NCI-H226 (cell line): Measurements from ENCODE around the gene IPO11.

Experiments
- DNase-seq: peaks from one replicate; pipeline ENCODE4 v3.0.0-alpha.2; 2015

IPO11 gene

DNA sequence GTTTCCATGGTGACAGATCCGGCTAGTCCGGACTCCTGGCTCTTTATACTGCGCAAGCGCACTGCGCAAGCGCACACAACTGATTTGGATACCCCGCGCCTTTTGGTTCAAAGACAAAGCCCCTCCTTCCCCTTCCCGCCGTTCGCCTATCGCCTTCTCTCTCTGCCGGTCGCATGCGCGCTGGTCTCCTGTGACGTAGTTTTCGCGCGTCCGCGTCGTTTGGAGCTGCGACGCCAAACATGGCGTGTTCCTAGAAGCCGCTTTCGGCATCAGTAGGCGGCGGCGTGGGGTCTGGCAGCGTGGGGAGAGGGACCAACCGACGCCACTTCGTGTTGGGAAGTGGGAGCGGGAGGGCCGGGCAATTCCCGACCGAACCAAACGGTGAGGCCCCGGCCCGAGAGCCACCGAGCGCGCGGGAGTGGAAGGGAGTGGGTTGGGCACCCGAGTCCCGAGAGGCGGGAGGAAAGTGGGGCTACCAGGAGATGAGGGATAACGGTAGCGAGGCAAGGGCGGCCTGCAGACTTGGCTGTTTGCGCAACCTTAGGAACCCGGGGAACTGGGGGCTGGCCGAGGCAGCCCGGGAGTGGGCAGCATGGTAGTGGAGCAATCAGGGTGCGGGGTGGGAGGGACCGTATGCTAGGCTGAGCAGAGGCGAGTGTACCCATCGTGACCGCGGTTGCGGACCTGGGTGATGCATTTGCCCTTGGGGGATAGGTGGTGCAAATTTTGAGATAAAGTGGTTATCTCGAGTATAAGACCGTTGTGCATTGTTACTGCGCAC is at the start of gene IPO11:
TSS of gene IPO11 (plus strand) at position 215 of the 781 bp plus-strand sequence. CDS start 24,517 bp downstream, outside the sequence.
- DNase-seq = peak; percentile 98

DNA sequence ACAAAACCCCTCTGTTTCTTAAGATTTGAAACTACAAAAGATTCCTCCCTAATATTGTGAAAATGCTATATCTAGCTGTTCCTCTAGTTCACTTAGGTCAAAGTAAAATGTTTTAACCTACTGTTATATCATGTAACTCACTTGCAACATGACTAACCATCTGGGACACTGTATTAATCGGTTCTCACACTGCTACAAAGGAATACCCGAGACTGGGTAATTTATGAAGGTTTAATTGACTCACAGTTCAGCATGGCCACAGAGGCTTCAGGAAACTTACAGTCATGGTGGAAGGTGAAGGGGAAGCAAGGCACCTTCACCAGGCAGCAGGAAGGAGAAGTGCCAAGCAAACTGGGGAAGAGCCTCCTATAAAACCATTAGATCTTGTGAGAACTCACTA is 43.5 kb upstream of the IPO11 start:
- no peak for DNase-seq

DNA sequence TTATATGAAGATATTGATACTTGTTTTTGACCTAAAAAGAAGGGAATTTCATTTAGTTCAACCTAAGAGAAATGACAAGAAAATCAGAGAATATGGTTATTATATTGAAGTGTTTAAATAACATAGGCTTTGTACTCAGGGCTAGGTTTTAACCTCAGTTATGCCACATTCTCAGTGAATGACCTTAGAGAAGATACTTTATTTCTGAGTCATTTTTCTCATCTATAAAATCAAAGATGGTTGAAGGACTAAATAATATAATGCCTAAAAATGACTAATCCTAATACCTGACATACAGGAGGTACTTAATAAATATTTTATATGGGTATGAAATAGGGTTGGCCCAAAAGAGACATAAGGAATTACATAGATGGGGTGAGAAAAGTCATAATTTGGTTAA is 41.2 kb upstream of the IPO11 start:
- DNase-seq = no peak

DNA sequence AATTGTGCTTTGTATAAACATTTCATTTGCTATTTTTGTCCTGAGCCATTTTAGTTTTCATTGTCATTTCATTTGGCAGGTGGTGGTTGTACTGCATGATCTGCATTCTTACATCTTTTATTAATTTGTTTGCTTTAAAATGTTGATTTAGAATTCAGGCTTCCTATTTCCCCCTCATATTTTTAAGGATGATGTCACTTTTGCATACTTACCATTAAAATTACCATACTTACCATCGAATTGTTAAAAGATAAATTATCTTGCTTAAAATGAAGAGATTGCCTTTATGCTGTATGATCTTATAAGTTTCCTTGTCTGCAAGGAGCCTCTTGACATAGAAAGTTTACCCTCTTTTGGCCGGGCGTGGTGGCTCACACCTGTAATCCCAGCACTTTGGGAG is 40.0 kb upstream of the IPO11 start:
- no peak for DNase-seq

DNA sequence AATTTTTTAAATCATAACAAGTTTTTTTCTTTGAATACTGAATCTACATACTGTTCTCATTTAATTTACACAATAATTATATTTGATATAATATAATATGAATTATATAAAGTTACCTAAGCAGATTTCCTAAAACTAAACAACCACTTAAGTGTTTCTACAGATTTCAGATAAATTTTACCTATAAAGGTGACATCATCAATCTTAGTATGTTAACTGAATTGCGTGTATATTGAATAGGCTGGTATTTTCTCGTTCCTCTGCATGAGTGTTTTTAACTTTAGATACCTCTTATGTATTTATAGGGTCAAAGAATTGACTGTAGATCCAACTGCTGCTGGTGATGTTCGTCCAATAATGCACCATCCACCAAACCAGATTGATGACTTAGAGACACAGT is 39.2 kb upstream of the IPO11 start:
- no peak for DNase-seq

DNA sequence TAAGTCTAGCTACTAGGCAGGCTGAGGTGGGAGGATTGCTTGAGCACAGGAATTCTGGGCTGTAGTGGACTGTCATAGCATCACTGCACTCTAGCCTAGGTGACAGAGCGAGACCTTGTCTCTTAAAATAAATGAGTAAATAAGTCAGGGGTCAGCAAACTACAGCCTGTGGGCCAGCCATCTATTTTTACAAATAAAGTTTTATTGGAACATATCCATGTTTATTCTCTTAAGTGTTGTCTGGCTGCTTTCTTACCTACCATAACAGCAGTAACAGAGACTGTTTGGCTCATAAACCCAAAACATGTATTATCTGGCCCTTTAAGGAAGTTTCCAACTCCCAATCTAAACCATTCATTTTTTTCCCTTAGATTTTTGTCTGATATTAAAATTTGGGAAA is 38.5 kb upstream of the IPO11 start:
- no peak for DNase-seq

DNA sequence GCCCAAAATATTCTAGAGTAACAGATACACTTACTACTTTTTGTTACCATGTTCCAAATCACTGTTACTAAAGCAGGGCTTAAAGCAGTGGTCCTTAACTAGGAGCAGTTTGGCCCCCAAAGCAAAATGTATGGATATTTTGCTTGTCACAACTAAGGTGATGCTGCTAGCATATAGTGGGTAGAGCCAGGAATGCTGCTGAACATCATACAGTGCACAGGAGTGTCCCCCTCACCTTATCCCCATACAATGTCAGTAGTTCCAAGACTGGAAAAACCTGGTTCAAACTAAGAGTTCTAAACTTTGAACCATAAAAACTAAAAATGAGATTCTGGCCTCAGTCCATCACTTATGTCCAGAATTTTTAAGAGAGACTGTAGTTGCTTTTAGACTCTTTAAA is 36.9 kb upstream of the IPO11 start:
- no peak for DNase-seq

DNA sequence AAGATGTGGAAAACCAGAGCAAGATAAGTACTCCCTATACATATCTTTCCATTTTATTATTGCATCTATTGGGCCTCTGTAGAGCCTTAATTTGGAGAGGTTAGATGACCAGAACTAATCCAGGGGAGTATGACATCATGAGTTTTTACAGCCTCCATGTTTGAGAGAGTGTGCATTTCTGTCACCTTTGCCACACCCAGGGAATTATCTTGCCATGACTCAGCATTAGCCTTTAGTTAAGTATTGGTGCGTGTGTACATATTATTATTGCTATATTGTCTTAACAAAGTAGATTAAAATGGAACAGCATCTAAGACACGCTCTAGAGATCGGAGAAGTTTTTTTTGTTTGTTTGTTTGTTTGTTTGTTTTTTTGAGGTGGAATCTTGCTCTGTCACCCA is 36.5 kb upstream of the IPO11 start:
- DNase-seq = peak; percentile 5

DNA sequence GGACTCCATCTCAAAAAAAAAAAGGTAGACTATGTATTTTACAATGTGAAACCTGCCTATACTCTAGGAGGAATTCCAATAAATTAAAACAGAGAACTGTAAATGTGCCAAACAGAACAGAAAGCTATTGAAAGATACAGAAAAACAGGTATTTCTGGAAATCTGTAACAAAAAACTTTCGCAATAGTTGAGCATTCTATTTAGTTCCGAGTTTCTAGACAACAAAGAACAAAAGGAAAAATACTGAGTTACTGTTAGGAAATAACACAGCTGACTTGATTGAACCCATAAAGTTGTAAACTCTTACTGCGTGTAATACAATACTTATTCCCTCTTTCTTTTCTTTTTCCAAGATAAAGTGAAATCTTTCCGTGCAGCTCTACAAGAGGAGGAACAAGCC is 27.4 kb upstream of the IPO11 start:
- no peak for DNase-seq

DNA sequence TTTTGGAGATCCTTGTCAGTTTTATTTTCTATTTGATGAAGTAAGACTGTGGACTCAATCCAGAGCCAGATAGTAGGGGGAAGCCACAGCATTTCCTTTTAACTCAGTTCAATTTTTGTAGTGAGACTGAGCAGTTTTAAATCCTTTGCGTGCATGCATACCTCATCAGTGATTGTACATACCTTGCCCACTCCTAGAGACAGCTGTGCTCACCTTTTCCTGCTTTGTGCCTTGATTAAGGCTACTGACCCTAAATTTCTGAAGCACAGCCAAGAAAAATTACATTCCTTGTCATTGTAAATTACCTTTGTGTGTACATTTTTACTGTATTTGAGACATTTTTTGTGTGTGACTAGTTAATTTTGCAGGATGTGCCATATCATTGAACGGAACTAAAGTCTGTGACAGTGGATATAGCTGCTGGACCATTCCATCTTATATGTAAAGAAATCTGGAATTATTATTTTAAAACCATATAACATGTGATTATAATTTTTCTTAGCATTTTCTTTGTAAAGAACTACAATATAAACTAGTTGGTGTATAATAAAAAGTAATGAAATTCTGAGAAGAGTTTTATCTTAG is 26.7 kb upstream of the IPO11 start:
- DNase-seq = no peak

DNA sequence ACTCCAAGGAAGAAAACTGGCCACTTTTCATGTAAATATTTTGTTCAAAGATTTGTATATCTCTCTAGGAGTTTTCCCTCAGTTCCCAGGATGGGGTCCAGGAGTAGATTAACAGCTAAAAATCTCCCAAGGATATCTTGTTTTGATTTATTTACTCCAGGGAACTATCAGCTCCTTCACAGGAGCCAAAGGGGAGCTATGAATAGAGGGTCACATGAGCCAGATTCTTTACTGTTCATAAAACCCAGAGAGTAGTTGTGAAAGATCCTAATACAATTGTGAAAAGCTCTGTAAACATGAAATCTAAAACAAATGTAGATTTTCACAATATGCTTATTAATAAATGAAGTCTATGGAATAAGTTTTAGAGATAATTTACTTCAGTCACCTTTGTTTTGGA is 25.7 kb upstream of the IPO11 start:
- no peak for DNase-seq

DNA sequence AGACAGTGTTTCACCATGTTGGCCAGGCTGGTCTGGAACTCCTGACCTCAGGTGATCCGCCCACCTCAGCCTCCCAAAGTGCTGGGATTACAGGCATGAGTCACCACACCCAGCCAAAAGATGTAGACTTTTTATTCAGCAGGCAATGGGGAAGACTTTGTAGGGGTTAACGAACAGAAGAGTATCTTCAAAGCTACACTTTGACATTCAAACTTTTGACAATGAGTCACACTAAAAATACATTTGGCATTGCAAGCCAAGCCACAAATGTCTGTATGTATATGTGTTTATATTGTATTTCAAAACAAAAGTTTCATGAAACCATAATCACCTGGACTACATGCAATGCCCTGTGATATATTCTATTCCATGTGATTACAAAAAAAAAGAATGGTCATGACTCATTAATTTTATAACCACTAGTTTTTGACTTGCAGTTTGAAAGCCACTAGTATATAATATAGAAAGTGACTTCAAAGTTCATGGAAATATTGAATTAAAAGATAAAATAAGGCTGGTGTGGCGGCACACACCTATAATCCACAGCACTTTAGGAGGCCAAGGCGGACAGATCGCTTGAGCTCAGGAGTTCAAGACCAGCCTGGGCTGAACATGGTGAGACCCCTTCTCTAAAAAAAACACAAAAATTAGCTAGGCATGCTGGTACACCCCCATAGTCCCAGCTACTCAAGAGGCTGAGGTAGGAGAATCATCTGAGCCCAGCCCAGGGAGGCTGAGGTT is 17.2 kb upstream of the IPO11 start:
- no peak for DNase-seq

DNA sequence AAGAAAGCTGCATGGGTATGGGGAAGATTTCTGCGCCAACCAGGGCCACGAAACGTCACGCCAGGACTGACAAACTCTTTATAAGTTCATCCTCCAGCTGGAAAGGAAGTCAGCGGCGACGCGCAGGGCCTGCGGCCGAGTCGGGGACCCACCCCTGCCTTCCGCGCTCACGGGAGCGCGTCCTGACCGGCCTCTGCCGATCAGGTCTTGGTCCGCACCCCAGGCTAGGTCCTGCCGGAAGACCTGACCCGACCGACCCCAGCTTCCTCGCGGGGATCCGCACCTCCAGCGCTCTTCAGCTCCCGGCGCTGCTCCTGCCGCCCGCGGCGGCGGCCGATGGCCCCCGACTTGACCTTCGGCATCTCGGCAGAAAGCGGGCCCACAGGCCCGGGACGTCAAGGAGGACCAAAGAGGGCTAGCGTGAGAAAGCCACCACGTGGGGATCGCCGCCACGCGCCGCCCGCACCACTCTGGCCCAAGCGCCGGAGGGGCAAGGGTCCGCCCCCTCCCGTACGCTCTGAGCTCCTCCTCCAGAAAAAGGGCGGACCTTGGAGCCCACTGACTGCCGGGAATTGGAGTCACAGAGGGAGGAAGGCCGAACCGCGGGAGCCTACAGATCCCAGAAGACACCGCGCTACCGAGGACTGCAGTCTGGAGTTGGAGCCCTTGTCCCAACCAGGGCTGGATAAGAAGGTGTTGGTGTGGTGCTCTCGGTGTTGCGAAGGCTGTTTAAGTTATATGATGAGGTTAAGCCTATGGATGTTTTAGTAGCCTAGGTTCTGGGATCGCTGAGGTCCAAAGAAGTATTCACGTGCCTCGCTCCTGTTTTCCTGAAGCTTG is 8.9 kb upstream of the IPO11 start, which contains the start of gene DIMT1:
TSS of gene DIMT1 (minus strand) at position 495 of the 840 bp plus-strand sequence. CDS start at position 362, 133 bp downstream.
- peak; percentile 96 for DNase-seq

DNA sequence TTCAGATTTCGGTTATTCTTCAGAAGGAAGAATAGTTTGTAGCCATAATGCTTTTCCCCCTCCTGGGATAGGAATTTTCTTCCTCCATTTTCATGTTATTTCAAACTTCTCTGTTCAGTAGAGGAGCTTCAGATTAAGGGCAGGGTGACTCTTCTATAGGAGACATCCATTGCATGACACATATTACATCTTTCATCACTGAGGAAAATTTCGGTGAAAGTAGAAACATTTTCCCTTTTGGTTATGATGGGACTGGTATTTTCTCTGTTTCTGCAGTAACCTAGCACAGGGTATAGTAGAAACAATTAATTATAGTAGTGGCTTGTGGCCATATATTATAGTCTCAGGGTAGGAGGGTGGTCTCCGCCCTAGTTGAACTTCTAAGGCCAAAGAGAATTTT is 1.1 kb downstream of the IPO11 start:
- no peak for DNase-seq

DNA sequence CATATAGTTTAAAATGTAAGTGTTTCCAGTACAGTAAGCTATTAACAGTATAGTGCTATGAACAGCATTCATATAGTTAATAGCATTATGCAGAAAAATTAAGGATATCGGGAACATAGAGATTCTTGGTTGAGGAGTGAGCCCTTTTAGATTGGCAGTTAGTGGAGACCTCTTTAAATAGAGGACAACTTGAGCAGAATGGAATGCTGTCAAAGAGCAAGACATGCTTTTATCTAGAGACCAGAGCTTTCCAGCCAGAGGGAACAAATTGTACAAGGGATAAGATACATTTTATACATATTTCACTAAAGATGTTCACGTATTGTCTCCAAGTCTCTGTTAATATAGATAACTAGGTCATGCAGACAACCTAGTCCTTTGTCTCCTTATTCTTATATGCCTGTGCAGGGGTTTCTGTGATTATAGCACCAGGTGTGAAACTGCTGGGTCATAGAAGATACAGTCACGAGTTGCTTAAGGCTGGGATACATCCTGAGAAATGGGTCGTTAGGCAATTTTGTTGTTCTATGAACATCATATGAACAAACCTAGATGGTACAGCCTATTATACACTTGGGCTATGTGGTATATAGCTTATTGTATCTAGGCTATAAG is 6.0 kb downstream of the IPO11 start:
- DNase-seq = no peak

DNA sequence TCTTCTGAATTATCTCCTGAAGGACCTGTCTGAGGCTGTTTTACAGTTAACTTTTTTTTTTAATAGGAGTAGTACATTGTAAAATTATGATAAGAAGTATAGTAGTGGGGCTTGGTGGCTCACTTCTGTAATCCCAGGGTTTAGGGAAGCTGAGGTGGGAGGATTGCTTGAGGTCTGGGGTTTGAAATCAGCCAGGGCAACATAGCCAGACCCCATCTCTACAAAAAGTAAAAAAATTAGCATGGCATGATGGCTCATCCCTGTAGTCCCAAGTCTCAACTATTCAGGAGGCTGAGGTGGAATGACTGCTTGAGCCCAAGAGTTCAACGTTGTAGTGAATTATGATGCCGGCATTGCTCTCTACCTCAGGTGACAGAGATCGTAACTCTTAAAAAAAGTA is 7.0 kb downstream of the IPO11 start:
- DNase-seq = no peak

DNA sequence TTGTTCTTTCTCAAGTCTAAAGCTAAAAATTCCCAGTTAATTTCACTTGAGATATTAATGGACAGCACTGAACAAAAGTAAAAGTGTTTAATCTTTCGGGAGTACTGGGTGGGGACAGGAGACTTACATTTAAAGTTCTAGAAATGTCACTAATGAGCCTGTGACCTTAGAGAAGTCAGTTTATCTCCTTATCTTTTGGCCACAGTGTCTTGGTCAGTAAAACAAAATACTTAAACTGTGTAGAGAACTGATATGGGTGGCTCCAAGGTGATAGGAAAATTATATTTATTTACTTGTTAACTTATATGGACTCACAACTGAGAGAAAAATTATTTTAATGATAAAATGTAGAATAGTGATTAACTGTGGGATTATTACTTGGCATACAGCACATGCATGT is 8.9 kb downstream of the IPO11 start:
- no peak for DNase-seq

DNA sequence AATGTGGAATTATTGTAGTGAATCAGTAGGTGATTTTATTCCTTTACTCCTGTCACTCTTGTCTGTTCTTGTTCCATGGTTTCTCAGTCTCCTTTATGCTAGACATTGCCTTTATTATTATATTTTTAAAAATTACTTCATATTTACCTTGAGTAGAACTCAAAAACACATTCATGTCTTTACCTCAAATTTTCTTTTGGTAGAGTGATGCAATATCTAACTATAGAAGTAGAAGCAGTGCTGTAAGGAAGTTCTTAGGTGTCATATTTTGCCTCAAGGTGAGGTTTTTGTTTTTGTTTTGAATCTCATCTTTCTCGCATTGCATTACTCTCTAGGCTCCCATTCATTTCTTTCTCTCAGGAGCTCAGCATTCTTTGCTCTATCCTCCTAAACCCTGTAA is 12.2 kb downstream of the IPO11 start:
- no peak for DNase-seq

DNA sequence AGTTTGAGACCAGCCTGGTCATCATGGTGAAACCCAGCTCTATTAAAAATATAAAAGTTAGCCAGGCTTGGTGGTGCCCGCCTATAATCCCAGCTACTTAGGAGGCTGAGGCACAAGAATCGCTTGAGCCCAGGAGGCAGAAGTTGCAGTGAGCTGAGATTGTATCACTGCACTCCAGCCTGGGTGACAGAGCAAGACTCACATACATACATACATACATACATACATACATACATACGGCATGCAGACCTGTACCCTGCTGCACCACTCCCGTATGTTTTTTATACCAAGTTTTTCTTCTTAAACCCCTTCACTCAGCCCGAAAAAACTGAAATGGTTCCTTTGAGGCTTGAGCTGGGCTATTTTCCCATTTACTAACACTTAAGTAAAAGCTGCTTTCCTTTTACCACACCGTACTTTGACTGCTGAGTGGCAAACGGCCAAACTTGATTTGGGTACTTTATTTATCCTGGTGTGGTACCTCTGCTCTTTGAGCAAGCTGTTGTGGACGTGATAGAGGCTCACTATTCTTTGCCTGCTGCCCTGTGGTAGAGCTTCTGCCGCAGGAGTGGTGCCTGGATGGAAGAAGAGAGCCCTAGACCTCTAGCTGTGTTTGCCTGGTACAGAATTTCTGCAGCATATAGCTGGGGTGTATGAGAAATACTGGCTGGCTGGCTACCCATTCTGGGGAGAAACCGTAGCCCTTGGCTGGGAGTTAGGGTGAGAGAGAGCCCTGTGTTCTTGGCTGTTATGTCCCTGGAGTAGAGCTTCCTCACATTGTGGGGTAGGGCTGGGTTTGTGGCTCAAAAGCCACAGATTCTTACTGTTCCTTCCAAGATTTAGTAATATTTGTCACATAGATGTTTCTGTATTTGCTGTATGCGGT is 19.4 kb downstream of the IPO11 start:
- DNase-seq = no peak

DNA sequence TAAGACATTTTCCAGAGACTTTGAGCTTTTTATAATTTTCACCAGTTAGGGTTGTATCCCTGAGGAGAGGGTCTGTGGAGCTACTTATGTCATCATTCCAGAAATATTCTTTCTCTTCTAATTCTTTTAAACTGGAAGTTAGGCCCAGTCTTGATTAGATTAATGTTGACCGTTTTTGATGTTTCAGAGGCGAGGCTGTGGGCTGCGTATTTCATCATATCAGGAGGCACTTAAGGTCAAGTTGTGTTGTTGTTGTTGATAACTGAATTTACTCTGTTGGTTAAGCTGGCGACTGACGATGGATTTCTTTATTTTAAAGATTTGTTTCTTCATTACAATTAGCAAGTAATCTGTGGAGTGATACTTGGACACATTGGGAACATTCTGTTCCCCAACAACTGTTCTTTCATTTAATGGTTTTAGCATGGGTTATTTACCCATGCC is 20.1 kb downstream of the IPO11 start:
- DNase-seq = no peak

DNA sequence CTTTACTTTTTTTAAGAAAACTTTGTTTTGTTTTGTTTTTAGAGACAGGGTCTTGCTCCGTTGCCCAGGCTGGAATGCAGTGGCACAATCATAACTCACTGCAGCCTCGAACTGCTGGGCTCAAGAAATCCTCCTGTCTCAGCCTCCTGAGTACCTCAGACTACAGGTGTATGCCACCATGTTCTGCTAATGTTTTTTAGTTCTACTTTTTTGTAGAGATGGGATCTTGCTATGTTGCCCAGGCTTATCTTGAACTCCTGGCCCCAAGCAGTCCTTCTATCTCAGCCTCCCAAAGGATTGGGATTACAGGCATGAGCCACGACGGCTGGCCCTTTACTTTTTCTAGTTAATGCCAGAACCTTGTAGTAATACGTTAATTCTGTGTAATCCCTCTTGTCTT is 36.0 kb downstream of the IPO11 start:
- no peak for DNase-seq

DNA sequence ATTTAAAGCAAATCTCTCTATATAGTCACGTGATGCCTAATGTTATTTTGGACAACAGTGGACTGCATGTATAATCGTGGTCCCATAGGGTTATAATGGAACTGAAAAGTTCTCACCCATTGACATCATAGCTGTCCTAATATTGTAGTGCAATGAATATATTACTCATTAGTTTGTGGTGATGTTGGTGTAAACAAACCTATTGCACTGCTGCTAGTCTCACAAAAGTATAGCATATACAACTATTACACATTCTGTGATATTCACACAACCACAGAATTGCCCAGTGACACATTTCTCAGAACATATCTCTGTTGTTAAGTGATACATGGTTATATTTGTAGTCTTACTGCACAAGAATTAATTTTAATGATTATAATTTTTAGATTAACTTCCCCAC is 37.7 kb downstream of the IPO11 start:
- DNase-seq = no peak
